ENCODE data around the gene PCDHB5.
"Not testable (repeated sequence)": the region's sequence is repeated elsewhere in the genome, so short reads cannot be mapped to it uniquely, and the experiment has no call there.

Gene PCDHB5

DNA sequence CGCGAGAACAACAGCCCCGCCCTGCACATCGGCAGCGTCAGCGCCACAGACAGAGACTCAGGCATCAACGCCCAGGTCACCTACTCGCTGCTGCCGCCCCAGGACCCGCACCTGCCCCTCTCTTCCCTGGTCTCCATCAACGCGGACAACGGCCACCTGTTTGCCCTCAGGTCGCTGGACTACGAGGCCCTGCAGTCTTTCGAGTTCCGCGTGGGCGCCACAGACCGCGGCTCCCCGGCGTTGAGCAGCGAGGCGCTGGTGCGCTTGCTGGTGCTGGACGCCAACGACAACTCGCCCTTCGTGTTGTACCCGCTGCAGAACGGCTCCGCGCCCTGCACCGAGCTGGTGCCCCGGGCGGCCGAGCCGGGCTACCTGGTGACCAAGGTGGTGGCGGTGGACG lies 16.6 kb downstream of the PCDHB5 start:
- not testable (repeated sequence) for DNase-seq (ENCODE audit: extremely low read depth in 1 of 2, low read depth in 1 of 2)

DNA sequence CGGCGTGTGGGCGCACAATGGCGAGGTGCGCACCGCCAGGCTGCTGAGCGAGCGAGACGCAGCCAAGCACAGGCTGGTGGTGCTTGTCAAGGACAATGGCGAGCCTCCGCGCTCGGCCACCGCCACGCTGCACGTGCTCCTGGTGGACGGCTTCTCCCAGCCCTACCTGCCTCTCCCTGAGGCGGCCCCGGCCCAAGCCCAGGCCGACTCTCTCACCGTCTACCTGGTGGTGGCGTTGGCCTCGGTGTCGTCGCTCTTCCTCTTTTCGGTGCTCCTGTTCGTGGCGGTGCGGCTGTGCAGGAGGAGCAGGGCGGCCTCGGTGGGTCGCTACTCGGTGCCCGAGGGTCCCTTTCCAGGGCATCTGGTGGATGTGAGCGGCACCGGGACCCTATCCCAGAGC lies 17.1 kb downstream of the PCDHB5 start:
- not testable (repeated sequence) for DNase-seq (ENCODE audit: extremely low read depth in 1 of 2, low read depth in 1 of 2)

- DNase-seq (ENCODE audit: extremely low read depth in 1 of 2, low read depth in 1 of 2): no peak
Measured at GRCh38 chr5:141155540-141156374, 20.8 kb downstream of the PCDHB5 start.

DNA sequence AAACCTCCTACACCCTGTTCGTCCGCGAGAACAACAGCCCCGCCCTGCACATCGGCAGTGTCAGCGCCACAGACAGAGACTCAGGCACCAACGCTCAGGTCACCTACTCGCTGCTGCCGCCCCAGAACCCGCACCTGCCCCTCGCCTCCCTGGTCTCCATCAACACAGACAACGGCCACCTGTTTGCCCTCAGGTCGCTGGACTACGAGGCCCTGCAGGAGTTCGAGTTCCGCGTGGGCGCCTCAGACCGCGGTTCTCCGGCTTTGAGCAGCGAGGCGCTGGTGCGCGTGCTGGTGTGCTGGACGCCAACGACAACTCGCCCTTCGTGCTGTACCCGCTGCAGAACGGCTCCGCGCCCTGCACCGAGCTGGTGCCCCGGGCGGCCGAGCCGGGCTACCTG lies 22.4 kb downstream of the PCDHB5 start:
- DNase-seq (ENCODE audit: extremely low read depth in 1 of 2, low read depth in 1 of 2): not testable (repeated sequence)

DNA sequence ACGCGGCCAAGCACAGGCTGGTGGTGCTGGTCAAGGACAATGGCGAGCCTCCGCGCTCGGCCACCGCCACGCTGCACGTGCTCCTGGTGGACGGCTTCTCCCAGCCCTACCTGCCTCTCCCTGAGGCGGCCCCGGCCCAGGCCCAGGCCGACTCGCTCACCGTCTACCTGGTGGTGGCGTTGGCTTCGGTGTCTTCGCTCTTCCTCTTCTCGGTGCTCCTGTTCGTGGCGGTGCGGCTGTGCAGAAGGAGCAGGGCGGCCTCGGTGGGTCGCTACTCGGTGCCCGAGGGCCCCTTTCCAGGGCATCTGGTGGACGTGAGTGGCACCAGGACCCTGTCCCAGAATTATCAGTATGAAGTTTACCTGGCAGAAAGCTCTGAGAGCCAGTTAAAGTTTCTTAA lies 22.9 kb downstream of the PCDHB5 start:
- DNase-seq (ENCODE audit: extremely low read depth in 1 of 2, low read depth in 1 of 2): not testable (repeated sequence)

- DNase-seq (ENCODE audit: extremely low read depth in 1 of 2, low read depth in 1 of 2): no peak
Measured at GRCh38 chr5:141172381-141173204, 37.6 kb downstream of the PCDHB5 start, which contains the start of gene PCDHB7. Gene PCDHB7, plus strand, starts transcription at chr5:141172644. Its CDS starts 192 bp downstream, at chr5:141172836.

DNA sequence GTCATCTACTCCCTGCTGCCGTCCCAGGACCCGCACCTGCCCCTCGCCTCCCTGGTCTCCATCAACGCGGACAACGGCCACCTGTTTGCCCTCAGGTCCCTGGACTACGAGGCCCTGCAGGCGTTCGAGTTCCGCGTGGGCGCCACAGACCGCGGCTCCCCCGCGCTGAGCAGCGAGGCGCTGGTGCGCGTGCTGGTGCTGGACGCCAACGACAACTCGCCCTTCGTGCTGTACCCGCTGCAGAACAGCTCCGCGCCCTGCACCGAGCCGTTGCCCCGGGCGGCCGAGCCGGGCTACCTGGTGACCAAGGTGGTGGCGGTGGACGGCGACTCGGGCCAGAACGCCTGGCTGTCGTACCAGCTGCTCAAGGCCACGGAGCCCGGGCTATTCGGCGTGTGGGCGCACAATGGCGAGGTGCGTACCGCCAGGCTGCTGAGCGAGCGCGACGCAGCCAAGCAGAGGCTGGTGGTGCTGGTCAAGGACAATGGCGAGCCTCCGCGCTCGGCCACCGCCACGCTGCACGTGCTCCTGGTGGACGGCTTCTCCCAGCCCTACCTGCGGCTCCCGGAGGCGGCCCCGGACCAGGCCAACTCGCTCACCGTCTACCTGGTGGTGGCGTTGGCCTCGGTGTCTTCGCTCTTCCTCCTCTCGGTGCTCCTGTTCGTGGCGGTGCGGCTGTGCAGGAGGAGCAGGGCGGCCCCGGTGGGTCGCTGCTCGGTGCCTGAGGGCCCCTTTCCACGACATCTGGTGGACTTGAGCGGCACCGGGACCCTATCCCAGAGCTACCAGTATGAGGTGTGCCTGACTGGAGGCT lies 39.5 kb downstream of the PCDHB5 start:
- DNase-seq (ENCODE audit: extremely low read depth in 1 of 2, low read depth in 1 of 2): not testable (repeated sequence)

DNA sequence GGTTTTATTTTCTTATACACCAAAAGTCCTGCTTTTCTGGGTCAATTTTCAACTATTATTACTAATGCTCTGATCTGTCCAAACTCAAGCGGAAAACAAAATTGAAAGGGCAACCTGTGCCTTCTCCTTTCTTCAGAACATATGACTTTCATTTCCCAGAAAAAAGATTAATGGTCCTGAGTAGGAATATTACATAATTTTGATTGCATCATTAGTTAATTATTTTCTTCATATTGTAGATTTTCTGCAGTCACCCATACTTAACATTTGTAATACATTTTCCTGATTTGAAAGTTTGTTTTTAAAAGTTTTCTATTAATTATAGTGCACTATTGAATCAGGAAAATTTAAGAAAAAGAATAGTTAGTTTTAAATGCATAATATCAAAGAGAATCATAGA lies 40.9 kb downstream of the PCDHB5 start:
- DNase-seq (ENCODE audit: extremely low read depth in 1 of 2, low read depth in 1 of 2): no peak

DNA sequence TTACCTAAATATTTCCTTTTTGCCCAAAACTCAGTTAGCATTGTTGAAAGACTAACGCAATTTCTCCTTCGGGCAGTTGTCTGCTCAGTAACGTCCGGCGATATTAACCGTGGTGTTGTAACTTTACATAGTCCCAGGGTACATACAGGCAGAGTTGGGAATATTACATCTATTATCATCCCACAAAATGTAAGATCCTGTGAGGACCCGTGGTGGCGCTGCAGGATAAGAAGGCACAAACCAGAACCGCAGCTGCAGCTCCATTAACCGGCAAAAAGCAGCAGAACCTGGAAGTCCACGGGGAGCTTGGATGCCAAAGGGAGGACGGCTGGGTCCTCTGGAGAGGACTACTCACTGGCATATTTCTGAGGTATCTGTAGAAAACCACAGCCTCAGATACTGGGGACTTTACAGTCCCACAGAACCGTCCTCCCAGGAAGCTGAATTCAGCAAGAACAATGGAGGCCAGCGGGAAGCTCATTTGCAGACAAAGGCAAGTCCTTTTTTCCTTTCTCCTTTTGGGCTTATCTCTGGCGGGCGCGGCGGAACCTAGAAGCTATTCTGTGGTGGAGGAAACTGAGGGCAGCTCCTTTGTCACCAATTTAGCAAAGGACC lies 42.7 kb downstream of the PCDHB5 start, which contains the start of gene PCDHB8:
PCDHB8 (plus strand) TSS at position 214 of the 615 bp plus-strand sequence; CDS start at position 459, 245 bp downstream.
- not testable (repeated sequence) for DNase-seq (ENCODE audit: extremely low read depth in 1 of 2, low read depth in 1 of 2)

DNA sequence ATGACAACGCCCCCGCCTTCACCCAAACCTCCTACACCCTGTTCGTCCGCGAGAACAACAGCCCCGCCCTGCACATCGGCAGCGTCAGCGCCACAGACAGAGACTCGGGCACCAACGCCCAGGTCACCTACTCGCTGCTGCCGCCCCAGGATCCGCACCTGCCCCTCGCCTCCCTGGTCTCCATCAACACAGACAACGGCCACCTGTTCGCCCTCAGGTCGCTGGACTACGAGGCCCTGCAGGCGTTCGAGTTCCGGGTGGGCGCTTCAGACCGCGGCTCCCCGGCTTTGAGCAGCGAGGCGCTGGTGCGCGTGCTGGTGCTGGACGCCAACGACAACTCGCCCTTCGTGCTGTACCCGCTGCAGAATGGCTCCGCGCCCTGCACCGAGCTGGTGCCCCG lies 44.4 kb downstream of the PCDHB5 start:
- not testable (repeated sequence) for DNase-seq (ENCODE audit: extremely low read depth in 1 of 2, low read depth in 1 of 2)

- not testable (repeated sequence) for DNase-seq (ENCODE audit: extremely low read depth in 1 of 2, low read depth in 1 of 2)
Measured at GRCh38 chr5:141179876-141180275, 44.9 kb downstream of the PCDHB5 start.

DNA sequence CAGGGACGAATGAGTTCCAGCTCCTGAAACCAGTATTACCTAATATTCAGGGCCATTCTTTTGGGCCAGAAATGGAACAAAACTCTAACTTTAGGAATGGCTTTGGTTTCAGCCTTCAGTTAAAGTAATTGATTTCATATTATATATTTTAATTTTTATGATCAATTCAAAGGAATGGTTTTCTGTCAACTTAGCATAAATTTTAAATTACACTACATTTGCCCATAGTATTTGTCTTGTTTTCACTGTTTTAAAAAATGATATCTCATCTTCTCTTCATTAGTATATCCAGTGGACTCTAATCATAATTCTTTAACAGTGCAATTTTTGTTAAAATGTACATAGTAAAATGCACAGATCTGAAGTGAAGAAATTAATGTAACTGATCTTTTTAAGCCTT lies 45.3 kb downstream of the PCDHB5 start:
- DNase-seq (ENCODE audit: extremely low read depth in 1 of 2, low read depth in 1 of 2): no peak

GRCh38 chr5:141182248-141182647 lies 47.2 kb downstream of the PCDHB5 start, which contains the start of gene PCDHB16:
Gene PCDHB16, plus strand, starts transcription at chr5:141182387. Its CDS starts 173 bp downstream, at chr5:141182560.
- DNase-seq (ENCODE audit: extremely low read depth in 1 of 2, low read depth in 1 of 2): no peak

- DNase-seq (ENCODE audit: extremely low read depth in 1 of 2, low read depth in 1 of 2): not testable (repeated sequence)
Measured at GRCh38 chr5:141184117-141184855, 49.3 kb downstream of the PCDHB5 start.

DNA sequence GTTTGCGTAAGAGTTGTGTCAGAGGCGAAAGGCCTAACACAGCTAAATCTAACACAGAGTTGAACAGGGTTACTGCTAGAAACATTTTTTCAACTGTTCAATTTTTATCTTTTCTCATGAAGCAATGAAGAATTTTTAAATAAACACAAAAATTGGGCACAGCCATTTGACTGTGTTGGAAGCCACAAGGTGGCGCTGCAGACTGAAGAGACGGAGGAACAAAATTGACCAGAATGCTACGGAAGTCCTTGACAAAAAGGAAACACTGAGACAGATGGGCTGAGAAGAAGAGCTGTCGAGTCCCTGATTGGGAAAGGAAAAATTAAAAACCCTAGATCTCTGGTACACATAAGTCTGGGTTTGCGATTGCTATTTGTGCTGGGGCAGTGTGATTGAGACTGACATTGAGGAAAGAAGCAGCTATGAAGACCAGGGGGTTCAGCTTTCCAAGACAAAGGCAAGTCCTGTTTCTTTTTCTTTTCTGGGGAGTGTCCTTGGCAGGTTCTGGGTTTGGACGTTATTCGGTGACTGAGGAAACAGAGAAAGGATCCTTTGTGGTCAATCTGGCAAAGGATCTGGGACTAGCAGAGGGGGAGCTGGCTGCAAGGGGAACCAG lies 52.0 kb downstream of the PCDHB5 start, which contains the start of gene PCDHB9:
PCDHB9 (plus strand) TSS at position 265 of the 616 bp plus-strand sequence; CDS start at position 423, 158 bp downstream.
- DNase-seq (ENCODE audit: extremely low read depth in 1 of 2, low read depth in 1 of 2): no peak

All from activated CD8-positive, alpha-beta memory T cell treated with anti-CD3 and anti-CD28 coated beads for 1 hour (primary cell).